ENCODE results near the gene CDH4. TPM values are rescaled to one million over a fixed set of nuclear protein-coding genes. Genes with fewer than 3 reads are reported as not detected.

CDH4 gene
- total RNA-seq, 2 experiments from 2014 or later: not detected

GRCh38 chr20:61296629-61297019 is 44.6 kb downstream of the CDH4 start:
- no TSS peak for BruUV-seq (replicated peaks)
- POLR2A ChIA-PET: no interaction called here

DNA sequence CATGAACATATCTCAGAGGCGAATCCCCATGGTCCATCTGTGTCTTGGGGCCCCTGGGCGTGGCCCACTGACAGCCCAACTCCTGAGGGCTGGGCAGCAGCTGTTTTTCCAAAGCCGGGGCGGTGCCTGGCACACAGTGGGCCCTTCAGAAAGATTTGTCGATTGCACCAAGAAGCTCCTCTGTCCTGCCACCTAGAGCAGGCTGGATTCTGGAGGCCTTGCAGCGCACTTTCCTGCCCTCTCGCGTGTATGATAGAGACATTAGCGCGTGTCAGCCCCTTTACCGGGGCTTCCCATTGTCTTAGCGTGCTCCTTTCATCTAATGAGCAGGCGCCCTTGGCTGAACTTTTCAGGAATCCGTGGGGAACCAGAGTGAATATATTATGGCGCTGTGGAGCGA is 45.4 kb downstream of the CDH4 start:
- Histone ChIP-seq H3K4me2 (ENCODE audit: low read length) (no peak overlapping the region), H3K36me3 (ENCODE audit: insufficient read depth, low read length) (no peaks in the 10 kb centered on the region), H3K4me1 (ENCODE audit: insufficient read depth, low read length, poor library complexity, severe bottlenecking) (no peaks in the 10 kb centered on the region), H2AFZ (ENCODE audit: low read length) (no peak overlapping the region), H3K27ac (ENCODE audit: low read depth, low read length, poor library complexity, severe bottlenecking) (no peak overlapping the region), H4K20me1 (ENCODE audit: insufficient read depth, low read length) (no peaks in the 10 kb centered on the region), H3K9me2 (ENCODE audit: insufficient read depth, low read length) (no peaks in the 10 kb centered on the region), H3K79me2 (ENCODE audit: insufficient read depth, low read depth, low read length) (no peaks in the 10 kb centered on the region), H3K4me3 (ENCODE audit: low read depth, low read length, poor library complexity, severe bottlenecking) (no peak overlapping the region), H3K9me3 (ENCODE audit: low read length) (no peaks in the 10 kb centered on the region)
- BruUV-seq (replicated peaks): no TSS peak
- intact Hi-C loops (cut with micrococcal nuclease; ENCODE audit: unreplicated experiment): no loop called here
- ChIA-PET CTCF (ENCODE audit: unreplicated experiment) (no interaction called here), POLR2A (no interaction called here)
- TF ChIP-seq CTCF (conservative IDR thresholded peaks at IDR 0.05; ENCODE audit: low read length) (no peak), EZH2phosphoT487 (IDR thresholded peaks at IDR 0.05; ENCODE audit: borderline replicate concordance, low read depth, low read length) (no peak)
- DNase-seq (ENCODE audit: low spot score): no peak

More at GRCh38 chr20:61296629-61297019, 44.6 kb downstream of the CDH4 start:
- no peak overlapping the region for H3K4me2 ChIP-seq (ENCODE audit: low read length)
- no peaks in the 10 kb centered on the region for H3K4me1 ChIP-seq (ENCODE audit: insufficient read depth, low read length, poor library complexity, severe bottlenecking)
- CTCF ChIA-PET (ENCODE audit: unreplicated experiment): no interaction called here
- H3K79me2 ChIP-seq (ENCODE audit: insufficient read depth, low read depth, low read length): no peaks in the 10 kb centered on the region
- H3K36me3 ChIP-seq (ENCODE audit: insufficient read depth, low read length): no peaks in the 10 kb centered on the region
- no peak for TF ChIP-seq EZH2phosphoT487 (IDR thresholded peaks at IDR 0.05; ENCODE audit: borderline replicate concordance, low read depth, low read length)
- TF ChIP-seq CTCF (conservative IDR thresholded peaks at IDR 0.05; ENCODE audit: low read length): no peak
- DNase-seq (ENCODE audit: low spot score): no peak
- H3K9me2 ChIP-seq (ENCODE audit: insufficient read depth, low read length): no peaks in the 10 kb centered on the region
- H2AFZ ChIP-seq (ENCODE audit: low read length): no peak overlapping the region
- intact Hi-C loops (cut with micrococcal nuclease; ENCODE audit: unreplicated experiment): no loop called here
- H3K4me3 ChIP-seq (ENCODE audit: low read depth, low read length, poor library complexity, severe bottlenecking): no peak overlapping the region
- H3K9me3 ChIP-seq (ENCODE audit: low read length): no peaks in the 10 kb centered on the region
- H4K20me1 ChIP-seq (ENCODE audit: insufficient read depth, low read length): no peaks in the 10 kb centered on the region
- no peak overlapping the region for H3K27ac ChIP-seq (ENCODE audit: low read depth, low read length, poor library complexity, severe bottlenecking)

DNA sequence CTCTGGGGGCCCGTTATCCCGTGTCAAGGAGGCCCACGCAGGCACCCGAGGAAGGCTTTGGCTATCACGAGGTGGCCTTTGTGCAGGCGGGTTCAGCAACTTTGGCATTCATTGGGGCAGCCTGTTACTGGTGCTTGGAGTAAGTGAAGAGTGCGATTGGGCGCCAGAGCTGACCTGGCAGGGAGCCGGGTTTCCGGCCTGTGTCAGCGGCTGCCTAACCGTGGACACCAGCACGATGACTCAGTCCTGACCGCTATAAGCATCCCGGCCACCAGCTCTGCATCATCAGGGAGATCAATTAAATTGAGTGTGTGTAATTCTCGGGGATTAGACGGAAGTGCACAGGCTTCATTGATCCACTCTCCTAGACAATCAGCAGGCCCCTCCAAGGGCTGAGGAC is 45.9 kb downstream of the CDH4 start:
- Histone ChIP-seq H3K4me1 (ENCODE audit: insufficient read depth, low read length, poor library complexity, severe bottlenecking) (no peaks in the 10 kb centered on the region), H3K27ac (ENCODE audit: low read depth, low read length, poor library complexity, severe bottlenecking) (no peak overlapping the region), H3K4me2 (ENCODE audit: low read length) (no peak overlapping the region), H3K9me2 (ENCODE audit: insufficient read depth, low read length) (no peaks in the 10 kb centered on the region), H2AFZ (ENCODE audit: low read length) (no peak overlapping the region), H3K36me3 (ENCODE audit: insufficient read depth, low read length) (no peaks in the 10 kb centered on the region), H3K4me3 (ENCODE audit: low read depth, low read length, poor library complexity, severe bottlenecking) (no peak overlapping the region), H3K9me3 (ENCODE audit: low read length) (no peaks in the 10 kb centered on the region), H3K79me2 (ENCODE audit: insufficient read depth, low read depth, low read length) (no peaks in the 10 kb centered on the region), H4K20me1 (ENCODE audit: insufficient read depth, low read length) (no peaks in the 10 kb centered on the region)
- DNase-seq (ENCODE audit: low spot score): no peak
- CTCF ChIA-PET (ENCODE audit: unreplicated experiment): no interaction called here
- TF ChIP-seq CTCF (conservative IDR thresholded peaks at IDR 0.05; ENCODE audit: low read length): no peak
- TF ChIP-seq EZH2phosphoT487 (IDR thresholded peaks at IDR 0.05; ENCODE audit: borderline replicate concordance, low read depth, low read length): no peak
- intact Hi-C loops (cut with micrococcal nuclease; ENCODE audit: unreplicated experiment): no loop called here
- POLR2A ChIA-PET: no interaction called here
- no TSS peak for BruUV-seq (replicated peaks)

Measured in OCI-LY7 (cell line).